ENCODE measurements around the gene RNF169.
"Not testable (repeated sequence)": the region's sequence is repeated elsewhere in the genome, so short reads cannot be mapped to it uniquely, and the experiment has no call there.

Gene RNF169

GRCh38 chr11:74825596-74825995 is 76.9 kb downstream of the RNF169 start:
- DNase-seq = not testable (repeated sequence)

GRCh38 chr11:74826901-74827300 is 78.3 kb downstream of the RNF169 start:
- DNase-seq = no peak

GRCh38 chr11:74837191-74837590 is 88.5 kb downstream of the RNF169 start:
- no peak for DNase-seq

GRCh38 chr11:74838188-74838587 is 89.5 kb downstream of the RNF169 start:
- no peak for DNase-seq

- no peak for DNase-seq
These were observed 90.8 kb downstream of the RNF169 start for GRCh38 chr11:74839446-74839845.

- DNase-seq = no peak
These were observed 91.3 kb downstream of the RNF169 start for GRCh38 chr11:74839971-74840370.

GRCh38 chr11:74840486-74840885 is 91.8 kb downstream of the RNF169 start:
- DNase-seq = no peak

GRCh38 chr11:74842967-74843366 is 94.3 kb downstream of the RNF169 start:
- no peak for DNase-seq

- no peak for DNase-seq
These were observed 95.4 kb downstream of the RNF169 start for GRCh38 chr11:74844072-74844471.

- no peak for DNase-seq
These were observed 96.2 kb downstream of the RNF169 start for GRCh38 chr11:74844865-74845264.

- DNase-seq = no peak
These were observed 97.4 kb downstream of the RNF169 start for GRCh38 chr11:74845978-74846517.

- no peak for DNase-seq
These were observed 98.1 kb downstream of the RNF169 start for GRCh38 chr11:74846770-74847169.

- DNase-seq = no peak
These were observed 98.7 kb downstream of the RNF169 start for GRCh38 chr11:74847395-74847794.

- no peak for DNase-seq
These were observed 99.2 kb downstream of the RNF169 start for GRCh38 chr11:74847895-74848294.

GRCh38 chr11:74849525-74850391 is 101.1 kb downstream of the RNF169 start:
- DNase-seq = no peak

GRCh38 chr11:74853223-74853622 is 104.6 kb downstream of the RNF169 start:
- no peak for DNase-seq

GRCh38 chr11:74860743-74861142 is 112.1 kb downstream of the RNF169 start:
- DNase-seq = no peak

- DNase-seq = no peak
These were observed 114.8 kb downstream of the RNF169 start for GRCh38 chr11:74863410-74863809.

GRCh38 chr11:74866557-74866956 is 117.9 kb downstream of the RNF169 start:
- DNase-seq = no peak

GRCh38 chr11:74870485-74870884 is 121.8 kb downstream of the RNF169 start:
- DNase-seq = no peak

- DNase-seq = no peak
These were observed 122.4 kb downstream of the RNF169 start for GRCh38 chr11:74871037-74871436.

- no peak for DNase-seq
These were observed 128.5 kb downstream of the RNF169 start for GRCh38 chr11:74877132-74877531.

All from activated gamma-delta T cell (primary cell).